Measurements from ENCODE around the gene LGALS7B.
A peak's percentile ranks its signal among the peaks of the same experiment; 100 is the strongest.
"Not testable (repeated sequence)": the region's sequence is repeated elsewhere in the genome, so short reads cannot be mapped to it uniquely, and the experiment has no call there.

The LGALS7B gene

DNA sequence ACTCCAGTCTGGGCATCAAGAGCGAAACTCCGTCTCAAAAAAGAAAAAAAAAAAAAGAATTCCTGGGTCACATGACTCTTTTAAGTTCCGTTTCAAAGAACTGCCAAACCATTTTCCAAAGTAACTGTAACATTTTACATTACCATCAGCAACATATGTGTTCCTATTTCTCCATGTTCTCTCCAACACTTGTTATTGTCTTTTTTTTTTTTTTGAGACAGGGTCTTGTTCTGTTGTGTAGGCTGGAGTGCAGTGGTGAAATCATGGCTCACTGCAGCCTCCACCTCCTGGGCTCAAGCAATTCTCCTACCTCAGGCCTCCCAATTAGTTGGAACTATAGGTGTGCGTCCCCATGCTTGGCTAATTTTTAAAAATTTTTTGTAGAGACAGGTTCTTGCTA lies 6.5 kb downstream of the LGALS7B start:
- H3K9ac ChIP-seq (ENCODE audit: low read depth in 1 of 2, low read length in 2 of 2), result no peak overlapping the region
- H3K27ac ChIP-seq (ENCODE audit: low read depth in 2 of 2, low read length in 2 of 2), result no peak overlapping the region
- peaks cover 3 to 6% of the 10 kb centered on the region in 2 donors for H3K4me1 ChIP-seq (ENCODE audit: control insufficient read depth in 2 of 2, insufficient read depth in 2 of 2, low read length in 2 of 2)
- no peaks in the 10 kb centered on the region for H3K27me3 ChIP-seq (ENCODE audit: control insufficient read depth in 2 of 2, insufficient read depth in 2 of 2, low read length in 2 of 2)
- H3K9me3 ChIP-seq (ENCODE audit: control insufficient read depth in 2 of 2, low read length in 2 of 2), result no peaks in the 10 kb centered on the region
- no peak overlapping the region for H3K4me3 ChIP-seq (ENCODE audit: low read length in 2 of 2)
- peaks cover 2 to 6% of the 10 kb centered on the region in 2 donors for H3K36me3 ChIP-seq (ENCODE audit: control insufficient read depth in 2 of 2, insufficient read depth in 2 of 2, low read length in 2 of 2)

DNA sequence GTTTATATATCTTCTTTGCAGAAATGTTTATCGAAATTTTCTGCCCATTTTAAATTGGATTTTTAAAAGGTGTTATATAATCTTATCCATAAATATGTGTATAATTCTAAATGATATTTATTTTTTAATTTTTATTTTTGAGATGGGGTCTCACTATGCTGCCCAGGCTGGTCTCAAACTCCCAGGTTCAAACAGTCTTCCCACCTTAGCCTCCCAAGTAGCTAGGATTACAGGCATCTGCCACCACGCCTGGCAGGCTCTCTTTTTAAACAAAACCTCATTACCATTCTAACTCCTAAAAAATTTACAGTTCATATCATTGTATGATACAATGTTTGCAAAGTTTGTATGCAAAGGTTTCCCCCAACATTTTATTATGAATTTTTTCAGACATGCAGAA lies 7.2 kb downstream of the LGALS7B start:
- H3K36me3 ChIP-seq (ENCODE audit: control insufficient read depth in 2 of 2, insufficient read depth in 2 of 2, low read length in 2 of 2), result peaks cover 8 to 12% of the 10 kb centered on the region in 2 donors
- no peak overlapping the region for H3K4me3 ChIP-seq (ENCODE audit: low read length in 2 of 2)
- no peaks in the 10 kb centered on the region for H3K27me3 ChIP-seq (ENCODE audit: control insufficient read depth in 2 of 2, insufficient read depth in 2 of 2, low read length in 2 of 2)
- no peak overlapping the region for H3K27ac ChIP-seq (ENCODE audit: low read depth in 2 of 2, low read length in 2 of 2)
- H3K4me1 ChIP-seq (ENCODE audit: control insufficient read depth in 2 of 2, insufficient read depth in 2 of 2, low read length in 2 of 2), result peaks cover 3 to 6% of the 10 kb centered on the region in 2 donors
- H3K9ac ChIP-seq (ENCODE audit: low read depth in 1 of 2, low read length in 2 of 2), result no peak overlapping the region
- H3K9me3 ChIP-seq (ENCODE audit: control insufficient read depth in 2 of 2, low read length in 2 of 2), result no peaks in the 10 kb centered on the region

DNA sequence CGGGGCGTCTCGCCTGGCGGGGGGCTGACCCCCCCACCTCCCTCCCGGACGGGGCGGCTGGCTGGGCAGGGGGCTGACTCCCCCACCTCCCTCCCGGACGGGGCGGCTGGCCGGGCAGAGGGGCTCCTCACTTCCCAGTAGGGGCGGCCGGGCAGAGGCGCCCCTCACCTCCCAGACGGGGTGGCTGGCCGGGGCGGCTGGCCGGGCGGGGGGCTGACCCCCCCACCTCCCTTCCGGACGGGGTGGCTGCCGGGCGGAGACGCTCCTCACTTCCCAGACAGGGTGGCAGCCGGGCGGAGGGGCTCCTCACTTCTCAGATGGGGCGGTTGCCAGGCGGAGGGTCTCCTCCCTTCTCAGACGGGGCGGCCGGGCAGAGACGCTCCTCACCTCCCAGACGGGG lies 8.8 kb downstream of the LGALS7B start:
- H3K4me3 ChIP-seq (ENCODE audit: low read length in 2 of 2); H3K27ac ChIP-seq (ENCODE audit: low read depth in 2 of 2, low read length in 2 of 2); H3K9ac ChIP-seq (ENCODE audit: low read depth in 1 of 2, low read length in 2 of 2): not testable (repeated sequence)

DNA sequence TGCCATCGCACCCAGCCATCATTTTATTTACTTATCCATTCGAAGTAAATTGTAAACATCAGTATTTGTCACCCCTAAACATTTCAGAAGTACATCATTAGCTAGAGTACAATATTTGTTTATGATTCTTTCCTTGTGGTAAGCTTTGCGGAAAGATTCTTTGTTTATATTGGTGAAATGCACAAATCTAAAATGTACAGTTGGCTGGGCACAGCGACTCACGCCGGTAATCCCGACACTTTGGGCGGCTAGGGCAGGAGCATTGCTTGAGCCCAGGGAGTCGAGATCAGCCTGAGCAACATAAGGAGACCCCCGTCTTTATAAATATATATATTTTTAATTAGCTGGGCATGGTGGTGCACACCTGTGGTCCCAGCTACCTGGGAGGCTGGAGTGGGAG lies 10.1 kb downstream of the LGALS7B start:
- Histone ChIP-seq H3K4me3 (ENCODE audit: low read length in 2 of 2) (no peak overlapping the region), H3K4me1 (ENCODE audit: control insufficient read depth in 2 of 2, insufficient read depth in 2 of 2, low read length in 2 of 2) (no peaks in the 10 kb centered on the region), H3K9ac (ENCODE audit: low read depth in 1 of 2, low read length in 2 of 2) (no peak overlapping the region), H3K36me3 (ENCODE audit: control insufficient read depth in 2 of 2, insufficient read depth in 2 of 2, low read length in 2 of 2) (peaks cover 29 to 38% of the 10 kb centered on the region in 2 donors), H3K27ac (ENCODE audit: low read depth in 2 of 2, low read length in 2 of 2) (no peak overlapping the region), H3K27me3 (ENCODE audit: control insufficient read depth in 2 of 2, insufficient read depth in 2 of 2, low read length in 2 of 2) (no peaks in the 10 kb centered on the region), H3K9me3 (ENCODE audit: control insufficient read depth in 2 of 2, low read length in 2 of 2) (no peaks in the 10 kb centered on the region)

More for the DNA sequence above, 8.8 kb downstream of the LGALS7B start:
- H3K4me1 ChIP-seq (ENCODE audit: control insufficient read depth in 2 of 2, insufficient read depth in 2 of 2, low read length in 2 of 2); H3K9me3 ChIP-seq (ENCODE audit: control insufficient read depth in 2 of 2, low read length in 2 of 2); H3K27me3 ChIP-seq (ENCODE audit: control insufficient read depth in 2 of 2, insufficient read depth in 2 of 2, low read length in 2 of 2): not testable (repeated sequence)
- peaks cover 19 to 28% of the 10 kb centered on the region in 2 donors for H3K36me3 ChIP-seq (ENCODE audit: control insufficient read depth in 2 of 2, insufficient read depth in 2 of 2, low read length in 2 of 2)

GRCh38 chr19:38800577-38801347 lies 11.8 kb downstream of the LGALS7B start:
- Histone ChIP-seq H3K27me3 (ENCODE audit: control insufficient read depth in 2 of 2, insufficient read depth in 2 of 2, low read length in 2 of 2) (no peaks in the 10 kb centered on the region), H3K36me3 (ENCODE audit: control insufficient read depth in 2 of 2, insufficient read depth in 2 of 2, low read length in 2 of 2) (peaks cover 37 to 49% of the 10 kb centered on the region in 2 donors), H3K4me3 (ENCODE audit: low read length in 2 of 2) (no peak overlapping the region), H3K4me1 (ENCODE audit: control insufficient read depth in 2 of 2, insufficient read depth in 2 of 2, low read length in 2 of 2) (no peaks in the 10 kb centered on the region), H3K9ac (ENCODE audit: low read depth in 1 of 2, low read length in 2 of 2) (no peak overlapping the region), H3K27ac (ENCODE audit: low read depth in 2 of 2, low read length in 2 of 2) (no peak overlapping the region), H3K9me3 (ENCODE audit: control insufficient read depth in 2 of 2, low read length in 2 of 2) (no peaks in the 10 kb centered on the region)

DNA sequence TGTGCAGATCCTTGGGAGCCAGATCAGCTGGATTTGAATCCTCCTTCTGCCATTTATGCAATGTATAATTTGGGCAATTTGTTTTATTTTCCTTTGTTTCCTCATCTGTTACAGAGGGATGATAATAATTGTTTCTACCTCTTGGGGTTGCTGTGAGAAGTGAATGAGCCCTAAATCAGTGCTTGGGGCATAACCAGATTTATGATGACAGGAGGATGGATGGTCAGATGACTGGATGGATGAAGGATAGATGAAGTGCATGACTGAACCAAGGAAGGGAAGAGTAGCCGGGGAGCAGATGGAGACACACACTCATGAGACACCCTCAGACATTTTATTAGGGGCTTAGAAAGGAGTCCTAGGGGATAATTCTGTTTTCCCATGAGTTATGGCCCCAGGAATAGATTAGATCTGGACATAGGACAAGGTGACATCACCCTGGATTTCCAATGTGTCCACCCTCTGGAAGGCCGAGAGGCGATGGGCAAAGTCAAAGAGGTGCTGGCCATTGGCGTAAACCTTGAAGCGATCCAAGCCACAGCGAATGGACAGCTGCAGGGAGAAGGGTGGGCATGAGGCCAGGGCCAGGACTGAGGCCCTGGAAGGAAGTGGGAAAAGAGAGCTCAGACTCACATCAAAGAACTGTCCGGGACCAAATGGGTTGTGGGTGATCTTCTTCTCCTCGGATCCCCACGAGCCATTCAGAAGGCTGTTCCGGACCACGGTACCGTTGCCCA lies 12.5 kb downstream of the LGALS7B start:
- H3K27me3 ChIP-seq (ENCODE audit: control insufficient read depth in 2 of 2, insufficient read depth in 2 of 2, low read length in 2 of 2), result no peaks in the 10 kb centered on the region
- H3K36me3 ChIP-seq (ENCODE audit: control insufficient read depth in 2 of 2, insufficient read depth in 2 of 2, low read length in 2 of 2), result peaks cover 39 to 54% of the 10 kb centered on the region in 2 donors
- no peak overlapping the region for H3K4me3 ChIP-seq (ENCODE audit: low read length in 2 of 2)
- no peaks in the 10 kb centered on the region for H3K9me3 ChIP-seq (ENCODE audit: control insufficient read depth in 2 of 2, low read length in 2 of 2)
- no peak overlapping the region for H3K9ac ChIP-seq (ENCODE audit: low read depth in 1 of 2, low read length in 2 of 2)
- no peak overlapping the region for H3K27ac ChIP-seq (ENCODE audit: low read depth in 2 of 2, low read length in 2 of 2)
- H3K4me1 ChIP-seq (ENCODE audit: control insufficient read depth in 2 of 2, insufficient read depth in 2 of 2, low read length in 2 of 2), result no peaks in the 10 kb centered on the region

DNA sequence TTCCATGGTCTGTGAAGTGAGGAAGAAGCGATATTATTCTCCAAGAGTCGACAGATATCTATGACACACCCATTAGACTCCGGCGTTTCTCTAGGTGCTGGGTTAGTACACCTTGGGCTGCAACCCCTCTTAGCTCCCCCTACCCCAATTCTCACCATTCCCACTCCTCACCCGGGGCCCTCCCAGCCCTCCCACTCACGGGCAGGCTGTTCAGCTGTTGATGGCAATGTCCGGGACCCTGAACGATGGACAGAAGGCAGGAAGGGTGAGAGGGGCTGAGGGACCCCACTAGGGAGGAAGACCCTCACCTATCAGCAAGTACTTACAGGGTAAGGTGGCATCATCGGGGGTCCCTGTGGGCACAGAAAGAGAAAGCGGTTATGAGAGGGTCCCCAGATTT lies 14.5 kb downstream of the LGALS7B start:
- Histone ChIP-seq H3K9me3 (ENCODE audit: control insufficient read depth in 2 of 2, low read length in 2 of 2) (no peaks in the 10 kb centered on the region), H3K4me3 (ENCODE audit: low read length in 2 of 2) (no peak overlapping the region), H3K36me3 (ENCODE audit: control insufficient read depth in 2 of 2, insufficient read depth in 2 of 2, low read length in 2 of 2) (peaks cover 41 to 56% of the 10 kb centered on the region in 2 donors), H3K9ac (ENCODE audit: low read depth in 1 of 2, low read length in 2 of 2) (no peak overlapping the region), H3K4me1 (ENCODE audit: control insufficient read depth in 2 of 2, insufficient read depth in 2 of 2, low read length in 2 of 2) (peaks cover under 1 to 3% of the 10 kb centered on the region in 2 donors), H3K27ac (ENCODE audit: low read depth in 2 of 2, low read length in 2 of 2) (no peak overlapping the region), H3K27me3 (ENCODE audit: control insufficient read depth in 2 of 2, insufficient read depth in 2 of 2, low read length in 2 of 2) (no peaks in the 10 kb centered on the region)

DNA sequence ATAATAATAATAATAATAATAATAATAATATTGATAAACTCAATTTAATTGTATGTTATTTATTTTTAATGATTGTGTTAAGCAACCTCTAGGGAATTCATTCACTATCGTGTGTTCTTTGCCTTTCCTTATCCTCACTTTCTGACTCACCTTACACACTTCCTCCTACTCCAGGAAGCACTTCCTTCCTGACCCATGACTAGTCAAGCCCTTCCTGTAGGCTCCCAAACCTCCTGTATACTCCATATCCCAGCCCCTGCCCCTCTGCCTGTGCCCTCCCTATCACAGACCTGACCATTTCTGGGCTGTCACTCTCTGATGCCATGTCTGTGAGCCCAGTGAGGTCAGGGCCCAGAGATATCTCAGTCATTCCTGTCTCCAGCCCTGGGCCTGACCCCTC lies 16.2 kb downstream of the LGALS7B start:
- no peaks in the 10 kb centered on the region for H3K9me3 ChIP-seq (ENCODE audit: control insufficient read depth in 2 of 2, low read length in 2 of 2)
- H3K4me1 ChIP-seq (ENCODE audit: control insufficient read depth in 2 of 2, insufficient read depth in 2 of 2, low read length in 2 of 2), result peaks cover 6 to 8% of the 10 kb centered on the region in 2 donors
- peaks cover 50 to 58% of the 10 kb centered on the region in 2 donors for H3K36me3 ChIP-seq (ENCODE audit: control insufficient read depth in 2 of 2, insufficient read depth in 2 of 2, low read length in 2 of 2)
- peak overlapping the region; percentile 46 to 68 for H3K27ac ChIP-seq (ENCODE audit: low read depth in 2 of 2, low read length in 2 of 2)
- H3K9ac ChIP-seq (ENCODE audit: low read depth in 1 of 2, low read length in 2 of 2), result no peak overlapping the region
- no peak overlapping the region for H3K4me3 ChIP-seq (ENCODE audit: low read length in 2 of 2)
- H3K27me3 ChIP-seq (ENCODE audit: control insufficient read depth in 2 of 2, insufficient read depth in 2 of 2, low read length in 2 of 2), result no peaks in the 10 kb centered on the region

DNA sequence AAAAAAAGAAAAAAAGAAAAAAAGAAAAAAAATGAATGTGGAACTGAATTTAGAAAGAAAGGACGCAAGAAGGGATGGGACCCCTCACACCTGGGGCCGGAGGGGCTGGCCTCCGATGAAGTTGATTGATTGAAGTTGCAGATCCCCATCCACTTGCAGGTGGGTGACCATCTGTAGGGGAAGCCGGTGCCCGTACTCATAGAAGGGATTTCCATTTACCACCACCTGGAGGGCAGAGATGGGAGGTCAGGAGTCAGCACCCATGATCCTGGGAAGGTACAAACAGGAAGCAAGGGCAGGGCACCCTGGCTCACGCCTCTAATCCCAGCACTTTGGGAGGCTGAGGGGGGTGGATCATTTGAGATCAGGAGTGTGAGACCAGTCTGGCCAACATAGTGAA lies 17.4 kb downstream of the LGALS7B start:
- Histone ChIP-seq H3K4me3 (ENCODE audit: low read length in 2 of 2) (no peak overlapping the region), H3K9ac (ENCODE audit: low read depth in 1 of 2, low read length in 2 of 2) (no peak overlapping the region), H3K4me1 (ENCODE audit: control insufficient read depth in 2 of 2, insufficient read depth in 2 of 2, low read length in 2 of 2) (peaks cover 6 to 8% of the 10 kb centered on the region in 2 donors), H3K27me3 (ENCODE audit: control insufficient read depth in 2 of 2, insufficient read depth in 2 of 2, low read length in 2 of 2) (no peaks in the 10 kb centered on the region), H3K27ac (ENCODE audit: low read depth in 2 of 2, low read length in 2 of 2) (no peak overlapping the region), H3K36me3 (ENCODE audit: control insufficient read depth in 2 of 2, insufficient read depth in 2 of 2, low read length in 2 of 2) (peaks cover 40 to 50% of the 10 kb centered on the region in 2 donors), H3K9me3 (ENCODE audit: control insufficient read depth in 2 of 2, low read length in 2 of 2) (no peaks in the 10 kb centered on the region)

DNA sequence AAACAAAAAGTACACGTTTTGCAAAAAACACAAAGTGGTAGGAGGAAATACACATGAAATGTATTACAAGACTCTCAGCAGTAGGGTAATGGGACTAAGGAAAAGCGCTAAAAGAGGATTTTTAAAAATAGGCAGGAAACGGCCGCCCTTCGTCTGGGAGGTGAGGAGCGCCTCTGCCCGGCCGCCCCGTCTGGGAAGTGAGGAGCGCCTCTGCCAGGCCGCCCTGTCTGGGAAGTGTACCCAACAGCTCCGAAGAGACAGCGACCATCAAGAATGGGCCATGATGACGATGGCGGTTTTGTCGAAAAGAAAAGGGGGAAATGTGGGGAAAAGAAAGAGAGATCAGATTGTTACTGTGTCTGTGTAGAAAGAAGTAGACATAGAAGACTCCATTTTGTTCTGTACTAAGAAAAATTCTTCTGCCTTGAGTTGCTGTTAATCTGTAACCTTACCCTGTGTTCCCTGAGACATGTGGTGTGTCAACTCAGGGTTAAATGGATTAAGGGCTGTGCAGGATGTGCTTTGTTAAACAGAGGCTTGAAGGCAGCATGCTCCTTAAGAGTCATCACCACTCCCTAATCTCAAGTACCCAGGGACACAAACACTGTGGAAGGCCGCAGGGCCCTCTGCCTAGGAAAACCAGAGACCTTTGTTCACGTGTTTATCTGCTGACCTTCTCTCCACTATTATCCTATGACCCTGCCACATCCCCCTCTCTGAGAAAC lies 18.5 kb downstream of the LGALS7B start:
- H3K27me3 ChIP-seq (ENCODE audit: control insufficient read depth in 2 of 2, insufficient read depth in 2 of 2, low read length in 2 of 2); H3K4me1 ChIP-seq (ENCODE audit: control insufficient read depth in 2 of 2, insufficient read depth in 2 of 2, low read length in 2 of 2); H3K4me3 ChIP-seq (ENCODE audit: low read length in 2 of 2); H3K9me3 ChIP-seq (ENCODE audit: control insufficient read depth in 2 of 2, low read length in 2 of 2); H3K27ac ChIP-seq (ENCODE audit: low read depth in 2 of 2, low read length in 2 of 2); H3K9ac ChIP-seq (ENCODE audit: low read depth in 1 of 2, low read length in 2 of 2): not testable (repeated sequence)
- H3K36me3 ChIP-seq (ENCODE audit: control insufficient read depth in 2 of 2, insufficient read depth in 2 of 2, low read length in 2 of 2), result peaks cover 31 to 42% of the 10 kb centered on the region in 2 donors
